ENCODE data around the gene FAM76A. TPM values are rescaled to one million over a fixed set of nuclear protein-coding genes. Genes with fewer than 3 reads are reported as not detected.
"Not testable (repeated sequence)": the region's sequence is repeated elsewhere in the genome, so short reads cannot be mapped to it uniquely, and the experiment has no call there.

The FAM76A gene
- total RNA-seq, 1 donor from 2014 or later: 14.8 TPM

DNA sequence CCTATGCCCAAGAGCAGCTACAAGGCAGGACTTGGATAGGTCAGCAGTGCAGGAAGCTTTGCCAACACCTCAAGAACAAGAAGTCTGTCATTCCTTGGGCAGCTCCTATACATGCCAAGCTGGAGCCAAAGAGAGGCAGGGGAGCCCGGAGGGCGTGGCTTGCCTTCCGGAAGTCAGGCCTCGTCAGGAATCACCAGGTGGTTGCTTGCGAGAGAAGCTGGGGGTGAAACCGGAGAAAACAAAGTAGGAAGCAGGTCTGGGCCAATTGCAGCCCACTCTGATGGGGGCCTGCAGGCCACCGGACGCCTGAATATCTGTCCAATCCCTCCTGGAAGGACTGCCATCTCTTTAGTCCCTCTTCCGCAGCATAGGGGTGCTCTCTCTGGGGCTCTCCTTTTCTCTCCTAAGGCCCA, 794 bp upstream of the FAM76A start:
- peak; percentile 16 for DNase-seq (ENCODE audit: low read depth)

DNA sequence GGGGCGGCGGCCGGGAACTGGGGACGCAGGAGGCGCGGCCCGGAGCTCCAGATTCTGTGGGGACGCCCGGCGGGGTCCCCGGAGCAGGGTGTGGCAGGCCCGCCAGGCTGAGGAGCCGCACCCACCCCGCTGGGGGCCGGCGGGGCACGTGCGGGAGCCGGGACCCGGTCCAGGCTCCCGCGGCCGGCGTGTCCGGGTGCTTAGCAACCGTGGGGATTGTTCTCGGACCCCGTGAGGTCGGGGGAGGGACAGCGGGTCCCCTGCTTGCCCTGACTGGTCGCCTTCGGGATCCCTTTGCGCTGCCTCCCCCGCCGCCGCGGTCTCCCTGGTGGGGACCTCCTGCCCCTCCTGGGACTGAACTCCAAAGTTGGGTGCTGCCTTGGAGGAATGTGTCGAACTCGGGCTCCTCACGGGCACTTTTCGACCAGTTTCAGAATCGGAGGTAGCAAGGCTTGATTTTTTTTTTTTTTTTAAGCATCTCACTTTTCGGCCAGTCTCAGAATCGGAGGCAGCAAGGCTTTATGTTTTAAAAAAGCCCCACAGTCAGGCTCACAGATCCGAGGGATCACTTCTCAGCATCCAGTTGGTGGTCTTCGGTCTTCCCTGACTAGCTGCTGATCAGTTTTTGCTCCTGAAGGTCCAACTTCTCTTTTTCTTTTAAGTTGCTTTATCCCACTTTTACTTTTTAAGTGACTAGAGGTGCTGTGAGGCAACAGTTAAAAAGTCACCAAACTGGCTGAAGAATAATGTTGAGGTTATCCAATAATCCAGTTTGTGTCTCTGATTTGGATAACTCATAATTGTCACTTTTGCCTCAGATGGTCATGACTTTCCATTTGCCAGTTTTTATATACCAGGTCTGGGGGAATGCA, 648 bp downstream of the FAM76A start:
- peak; percentile 20 for DNase-seq (ENCODE audit: low read depth)

GRCh38 chr1:27727126-27727525, 1.4 kb downstream of the FAM76A start:
- peak; percentile 24 for DNase-seq (ENCODE audit: low read depth)

- DNase-seq (ENCODE audit: low read depth): no peak
These were observed 10.5 kb downstream of the FAM76A start for GRCh38 chr1:27736252-27736651.

GRCh38 chr1:27741121-27741520, 15.4 kb downstream of the FAM76A start:
- no peak for DNase-seq (ENCODE audit: low read depth)

- DNase-seq (ENCODE audit: low read depth): no peak
These were observed 18.8 kb downstream of the FAM76A start for GRCh38 chr1:27744556-27744955.

GRCh38 chr1:27745466-27745865, 19.7 kb downstream of the FAM76A start:
- DNase-seq (ENCODE audit: low read depth): no peak

DNA sequence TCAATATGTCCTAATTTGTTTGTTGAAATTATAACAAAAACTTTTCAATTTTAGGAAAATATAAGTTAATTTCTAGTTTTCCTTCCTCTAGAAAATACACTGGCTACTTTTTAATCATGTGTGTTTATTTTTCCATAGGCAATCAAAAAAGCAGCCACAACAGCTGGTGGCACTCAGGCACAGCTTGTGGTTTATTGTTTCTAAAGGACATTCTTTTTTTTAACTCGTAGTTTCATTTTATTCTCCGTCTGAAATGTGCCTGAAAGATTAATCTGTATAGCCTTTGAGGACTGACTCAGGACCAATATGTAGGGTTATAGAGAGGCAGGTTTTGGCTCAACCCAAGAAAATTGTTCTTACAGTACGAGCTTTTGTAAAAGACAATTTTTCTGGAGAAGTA, 26.6 kb downstream of the FAM76A start:
- DNase-seq (ENCODE audit: low read depth): no peak

GRCh38 chr1:27755286-27755685, 29.5 kb downstream of the FAM76A start:
- DNase-seq (ENCODE audit: low read depth): no peak

- DNase-seq (ENCODE audit: low read depth): no peak
These were observed 30.1 kb downstream of the FAM76A start for GRCh38 chr1:27755865-27756264.

- no peak for DNase-seq (ENCODE audit: low read depth)
These were observed 33.5 kb downstream of the FAM76A start for GRCh38 chr1:27759236-27759635.

GRCh38 chr1:27760426-27760825, 34.7 kb downstream of the FAM76A start:
- DNase-seq (ENCODE audit: low read depth): no peak

DNA sequence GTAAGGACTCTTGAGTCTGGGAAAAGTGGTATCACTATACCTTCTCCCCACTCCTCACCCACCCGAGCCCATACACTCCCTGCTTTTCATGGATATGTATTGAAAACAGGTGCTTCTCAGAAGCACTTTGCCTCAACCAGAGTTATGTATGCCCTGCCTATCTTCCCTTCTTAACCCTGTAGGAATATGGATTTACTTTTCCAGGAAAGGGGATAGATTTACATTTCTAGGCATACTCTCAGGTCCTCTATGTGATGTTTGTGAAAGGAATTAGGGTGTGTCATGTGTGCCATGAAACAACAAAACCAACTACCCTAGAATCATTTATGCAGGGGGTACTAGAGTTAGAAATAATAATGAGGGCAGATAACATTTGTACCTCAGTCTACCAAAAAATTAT, 36.3 kb downstream of the FAM76A start:
- DNase-seq (ENCODE audit: low read depth): no peak

DNA sequence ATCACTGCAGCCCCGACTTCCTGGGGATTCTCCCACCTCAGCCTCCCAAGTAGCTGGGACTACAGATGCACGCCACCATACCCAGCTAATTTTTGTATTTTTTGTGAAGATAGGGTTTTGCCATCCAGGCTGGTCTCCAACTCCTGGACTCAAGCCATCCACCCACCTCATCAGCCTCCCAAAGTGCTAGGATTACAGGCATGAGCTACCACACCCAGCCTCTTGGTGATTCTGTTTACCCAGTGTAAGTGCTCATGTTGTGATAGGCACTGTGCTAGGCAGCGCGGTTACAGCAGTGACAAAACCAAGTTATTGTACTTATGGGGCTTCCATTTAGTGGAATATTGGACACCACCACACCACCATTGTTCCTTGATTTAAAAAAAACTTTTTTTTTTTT, 37.6 kb downstream of the FAM76A start:
- DNase-seq (ENCODE audit: low read depth): no peak

DNA sequence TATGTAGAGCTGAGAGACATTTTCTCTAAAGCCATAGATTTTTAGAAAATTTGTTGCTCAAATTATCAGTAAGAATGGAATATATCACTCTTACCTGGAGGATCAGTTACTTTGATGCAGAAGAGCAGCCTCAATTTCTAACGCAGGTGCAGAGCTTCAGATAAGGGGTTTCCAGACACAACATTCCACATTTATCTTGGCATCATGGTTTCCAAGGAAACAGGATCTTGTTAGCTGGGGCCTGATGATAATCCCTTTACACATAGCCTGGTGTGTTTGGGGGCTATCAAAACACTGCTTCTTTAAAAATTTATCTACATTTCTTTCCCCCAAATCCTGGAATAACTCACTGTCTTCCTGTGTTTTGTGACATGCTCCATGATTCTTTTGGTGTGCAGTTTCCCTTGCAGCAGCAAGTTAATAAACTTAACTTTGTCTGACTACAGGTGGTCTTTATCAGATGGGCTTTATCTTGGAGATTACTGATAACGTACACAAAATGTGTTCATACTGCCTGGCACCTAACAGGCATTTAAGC, 44.6 kb downstream of the FAM76A start:
- no peak for DNase-seq (ENCODE audit: low read depth)

DNA sequence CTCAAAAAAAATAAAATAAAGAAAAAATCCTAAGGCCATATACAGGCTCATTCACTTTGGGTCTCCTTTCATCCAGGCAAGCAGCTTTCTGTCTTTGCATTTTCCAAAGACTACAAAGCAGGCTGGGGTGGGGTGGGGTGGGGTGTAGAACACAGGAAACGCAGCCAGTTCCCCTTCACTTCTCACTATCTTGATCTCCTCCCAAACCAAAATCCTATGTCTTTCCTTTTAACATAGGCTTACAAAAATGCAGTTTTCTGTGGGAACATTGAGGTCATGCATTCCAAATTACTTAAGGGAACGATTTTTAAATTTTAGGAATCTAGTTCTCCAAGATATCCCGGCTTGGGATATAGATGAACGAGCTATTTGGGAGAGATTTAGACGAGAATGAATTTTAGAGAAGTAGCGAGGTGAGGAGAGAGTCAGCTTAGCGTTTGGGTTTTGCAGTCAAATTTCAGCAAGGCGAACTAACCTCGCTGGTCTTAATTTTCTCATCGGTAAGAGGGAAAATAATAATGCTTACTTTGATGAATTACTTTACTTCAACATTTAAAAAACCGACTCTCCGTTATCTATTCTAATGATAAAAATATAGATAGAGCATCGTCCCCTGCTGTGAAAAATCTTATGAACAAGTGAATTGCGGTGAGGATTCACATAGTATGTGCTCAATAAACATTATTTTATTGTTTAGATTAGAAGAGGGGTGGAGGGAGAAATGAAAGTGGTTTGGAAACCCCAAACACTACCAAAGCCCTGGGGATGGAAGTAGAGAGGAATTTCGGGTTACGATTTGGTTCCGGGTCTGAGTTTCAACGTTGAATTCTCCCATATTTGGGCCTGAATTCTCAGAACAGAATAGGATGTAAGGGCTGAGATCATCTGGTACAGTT, 46.5 kb downstream of the FAM76A start:
- DNase-seq (ENCODE audit: low read depth): no peak

DNA sequence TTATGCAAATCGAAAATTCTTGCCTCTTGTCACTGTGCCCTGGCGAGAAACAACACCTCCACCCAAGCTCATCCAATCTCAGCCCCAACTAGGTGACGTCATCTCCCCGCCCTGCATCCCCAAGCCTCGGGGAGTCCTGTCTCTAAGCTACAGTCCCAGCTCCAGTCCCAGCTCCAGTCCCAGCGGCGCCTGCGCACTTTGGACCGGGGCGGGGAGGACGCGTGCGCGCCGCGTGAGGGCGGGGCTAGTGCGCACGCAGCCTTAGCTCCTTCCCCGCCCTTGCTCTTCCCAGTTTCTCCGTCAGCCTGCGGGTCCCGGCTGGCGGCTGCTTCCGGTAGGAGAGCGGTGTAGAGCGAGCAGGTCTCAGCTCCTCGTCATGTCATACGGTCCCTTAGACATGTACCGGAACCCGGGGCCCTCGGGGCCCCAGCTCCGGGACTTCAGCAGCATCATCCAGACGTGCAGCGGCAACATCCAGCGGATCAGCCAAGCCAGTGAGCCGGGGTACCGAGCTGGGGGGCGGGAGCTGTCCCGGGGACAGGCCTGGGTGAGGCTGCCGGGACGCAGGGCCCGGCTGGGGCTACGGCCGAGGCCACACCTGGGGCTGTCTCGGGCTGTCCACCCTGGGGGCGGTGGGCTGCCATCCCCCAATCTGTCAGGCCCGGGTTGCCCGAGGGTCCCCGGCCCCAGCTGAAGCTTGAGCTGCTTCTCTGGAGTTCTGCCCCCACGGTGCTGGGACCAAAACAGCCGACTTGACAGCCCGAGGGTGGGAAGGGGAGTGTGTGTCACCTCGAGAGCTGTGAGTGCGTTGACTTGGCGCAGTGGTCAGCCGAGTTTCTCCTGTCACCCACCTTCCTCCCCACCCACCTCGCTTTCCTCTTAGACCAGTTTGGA, 47.4 kb downstream of the FAM76A start, which contains the start of gene STX12:
Gene STX12, plus strand, starts transcription at position 288 of the 894 bp plus-strand sequence. Its CDS starts 89 bp downstream, at position 377.
- DNase-seq (ENCODE audit: low read depth): peak; percentile 98

- DNase-seq (ENCODE audit: low read depth): peak; percentile 47
These were observed 48.2 kb downstream of the FAM76A start for GRCh38 chr1:27773826-27774445.

DNA sequence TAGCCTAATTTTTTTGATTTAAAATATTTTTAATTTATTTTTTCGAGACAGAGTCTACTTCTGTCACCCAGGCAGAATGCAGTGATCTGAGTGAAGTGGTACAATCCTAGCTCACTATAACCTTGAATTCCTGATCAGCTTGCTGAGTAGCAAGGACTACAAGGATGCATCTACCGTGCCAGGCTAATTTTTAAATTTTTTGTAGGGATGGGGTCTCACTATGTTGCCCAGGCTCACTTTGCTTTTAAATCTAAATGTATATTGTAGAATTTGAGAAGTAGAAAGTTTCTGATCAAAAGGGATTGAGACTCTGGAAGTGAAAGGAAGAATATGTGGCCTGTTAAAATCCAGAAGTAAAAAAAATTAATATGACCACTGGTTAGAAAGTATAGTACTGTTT, 48.9 kb downstream of the FAM76A start:
- DNase-seq (ENCODE audit: low read depth): no peak

GRCh38 chr1:27775336-27775735, 49.6 kb downstream of the FAM76A start:
- DNase-seq (ENCODE audit: low read depth): not testable (repeated sequence)

- not testable (repeated sequence) for DNase-seq (ENCODE audit: low read depth)
These were observed 50.5 kb downstream of the FAM76A start for GRCh38 chr1:27776276-27776675.
